GM18867 (cell line): ENCODE data around the gene PLA2R1.
A peak's percentile ranks its signal among the peaks of the same experiment; 100 is the strongest.

Experiments used
- ATAC-seq: cut with Tn5 transposase; IDR thresholded peaks from one replicate; pipeline ENCODE4 v1.9.1; 2021; ENCODE audit warnings: mild to moderate bottlenecking, moderate library complexity; ENCODE audit not compliant: unreplicated experiment

PLA2R1 gene

GRCh38 chr2:160062292-160063005 is at the start of gene PLA2R1:
Gene PLA2R1, minus strand, starts transcription at chr2:160062615. Its CDS starts 212 bp downstream, at chr2:160062403.
- no peak for ATAC-seq

DNA sequence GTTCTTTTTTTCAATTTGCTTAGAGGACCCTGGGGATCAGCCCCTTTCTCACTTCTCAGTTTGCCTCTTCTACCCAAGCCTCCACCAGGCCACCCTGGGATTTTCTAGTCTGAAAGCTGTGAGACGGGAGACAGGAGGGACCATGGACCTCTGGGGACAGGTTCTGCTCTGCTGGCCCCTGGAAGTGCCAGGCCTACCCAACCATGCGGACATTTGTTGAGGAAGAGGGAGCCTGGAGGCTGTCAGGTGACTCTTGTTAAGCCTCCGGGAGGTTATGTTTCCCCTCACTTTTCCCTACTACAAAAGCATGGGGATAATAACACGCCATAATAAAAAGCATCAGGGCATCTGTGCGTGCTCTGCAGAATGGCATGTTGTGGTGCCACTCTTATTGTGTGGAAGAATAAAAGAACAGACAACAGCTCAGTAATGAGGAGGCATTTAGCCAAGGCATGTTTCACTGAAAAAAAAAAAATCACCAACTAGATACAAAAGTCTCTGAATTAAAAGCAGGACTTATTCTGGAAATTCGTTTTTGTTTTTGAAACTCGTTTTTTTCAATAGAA is 48.3 kb upstream of the PLA2R1 start:
- no peak for ATAC-seq

DNA sequence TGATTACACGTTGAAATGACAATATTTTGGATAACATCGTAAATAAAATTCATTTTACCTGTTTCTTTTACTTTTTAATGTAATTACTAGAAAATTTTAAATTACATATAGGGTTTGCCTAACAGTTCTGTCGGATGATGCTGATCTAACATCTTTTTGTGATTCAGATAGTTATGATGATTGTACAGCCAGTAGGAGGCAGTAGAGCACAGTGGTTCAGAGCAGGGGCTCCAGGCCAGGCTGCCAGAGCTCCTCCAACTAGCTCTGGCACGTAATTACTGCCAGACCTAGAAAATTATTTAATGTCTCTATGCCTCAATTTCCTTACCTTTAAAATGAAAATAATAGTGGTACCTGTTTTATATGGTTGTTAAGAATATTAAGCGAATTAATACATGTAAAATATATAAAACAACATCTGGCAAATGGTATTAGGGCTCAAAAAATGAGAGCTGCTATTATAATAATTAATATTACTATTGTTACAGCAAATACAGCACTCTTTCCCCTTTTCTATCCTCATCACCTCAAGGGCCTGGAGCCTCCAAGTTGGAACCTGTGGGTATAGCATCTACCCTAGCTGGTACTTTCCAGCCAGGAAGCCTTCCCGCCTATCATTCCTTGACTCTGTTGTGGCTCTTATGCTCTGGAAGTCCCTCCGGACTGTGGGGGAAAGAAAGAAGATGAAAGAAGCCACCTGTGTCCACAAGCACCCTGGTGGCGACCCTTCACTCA is 47.7 kb upstream of the PLA2R1 start:
- ATAC-seq = peak; percentile 75

GRCh38 chr2:160109243-160109642 is 46.8 kb upstream of the PLA2R1 start:
- no peak for ATAC-seq

DNA sequence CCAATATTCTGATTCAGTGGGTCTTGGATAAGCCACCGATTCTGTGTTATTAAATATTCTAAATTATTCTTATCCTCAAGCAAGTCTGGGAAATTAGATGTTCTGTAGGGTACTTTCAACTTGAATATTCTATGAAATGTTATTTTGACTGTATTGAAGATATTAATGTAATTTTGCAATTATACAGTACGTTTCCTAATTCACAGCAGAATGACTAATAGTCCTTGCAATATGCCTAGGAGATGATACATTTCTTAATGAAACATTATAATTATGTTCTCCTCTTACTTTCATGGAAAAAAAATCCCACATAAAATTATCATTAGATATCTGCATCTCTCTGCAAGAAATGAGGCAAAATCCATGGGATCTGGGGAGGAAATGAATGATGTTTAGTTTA is 46.2 kb upstream of the PLA2R1 start:
- ATAC-seq = no peak

DNA sequence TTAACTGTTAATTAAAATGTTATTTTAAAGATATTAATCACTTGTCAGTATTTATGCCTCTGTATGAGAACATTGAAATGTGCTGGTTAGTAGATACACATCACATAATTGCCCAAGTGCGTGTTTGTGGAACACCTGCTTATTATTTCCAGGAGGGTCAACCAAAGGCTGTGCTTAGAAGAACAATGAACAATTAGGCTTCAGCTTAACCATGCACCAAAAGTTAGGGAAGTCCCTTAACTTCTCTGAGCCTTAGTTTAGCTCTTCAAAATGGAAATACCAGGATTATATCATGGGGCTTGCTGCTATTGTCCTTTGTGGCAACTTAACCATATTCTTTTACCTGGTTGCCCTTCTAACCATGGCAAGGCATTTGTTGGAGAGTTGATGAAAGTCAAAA is 43.0 kb upstream of the PLA2R1 start:
- ATAC-seq = no peak

GRCh38 chr2:160104115-160104514 is 41.7 kb upstream of the PLA2R1 start:
- no peak for ATAC-seq

DNA sequence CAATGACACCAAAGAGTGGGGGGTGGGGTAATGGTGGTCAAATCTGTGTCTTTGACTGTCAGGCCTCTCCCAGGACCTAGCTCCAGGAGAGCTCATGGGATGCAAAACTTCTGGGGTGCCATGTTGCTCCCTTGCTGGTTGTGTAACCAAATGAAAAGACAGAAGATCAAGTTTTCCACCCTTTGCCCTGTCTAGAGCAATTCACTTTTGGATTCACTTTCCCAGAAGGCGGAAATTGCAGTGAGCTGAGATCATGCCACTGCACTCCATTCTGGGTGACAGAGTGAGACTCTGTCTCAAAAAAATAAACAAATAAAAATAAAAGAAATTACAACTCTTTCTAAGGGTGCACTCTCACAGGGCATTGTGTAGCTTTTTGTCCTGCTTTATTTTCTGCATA is 34.9 kb upstream of the PLA2R1 start:
- no peak for ATAC-seq

DNA sequence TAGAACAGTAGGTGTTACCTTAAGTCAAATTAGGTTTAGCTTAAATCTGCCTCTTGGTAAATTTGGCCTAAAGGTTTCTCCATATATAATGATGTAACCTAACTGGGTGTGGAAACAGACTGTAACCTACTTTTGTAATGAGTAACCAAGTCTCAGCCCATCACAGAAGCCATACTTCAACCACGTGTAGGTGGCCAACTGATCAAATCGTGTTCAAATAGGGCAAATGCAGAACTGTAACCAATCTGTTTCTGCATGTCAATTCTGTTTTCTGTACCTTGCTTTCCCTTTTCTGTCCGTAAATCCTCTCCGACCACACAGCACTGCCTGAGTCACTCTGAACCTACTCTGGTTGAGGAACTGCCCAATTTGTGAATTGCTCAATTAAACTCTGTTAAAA is 34.0 kb upstream of the PLA2R1 start:
- ATAC-seq = peak; percentile 51

- no peak for ATAC-seq
These were observed 30.0 kb upstream of the PLA2R1 start for GRCh38 chr2:160092445-160092844.

DNA sequence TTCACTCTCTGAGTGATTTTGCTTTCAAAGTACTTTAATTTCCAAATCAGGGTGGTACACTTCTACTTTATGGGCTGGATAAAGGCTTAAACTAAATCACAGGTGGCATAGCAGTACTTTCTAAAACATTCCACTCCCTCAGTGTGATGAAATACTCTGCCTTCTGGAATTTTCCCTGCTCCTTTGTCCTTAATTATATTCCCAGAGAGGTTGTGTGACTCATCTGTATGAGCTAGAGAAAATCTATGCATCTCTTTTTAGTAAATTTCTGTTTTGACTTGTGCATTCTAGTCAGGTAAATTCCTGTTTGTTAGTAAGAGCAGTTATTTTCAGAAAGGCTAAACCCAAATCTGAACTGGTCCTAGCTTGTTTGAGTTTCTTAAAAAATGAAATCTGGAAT is 29.0 kb upstream of the PLA2R1 start:
- no peak for ATAC-seq

- ATAC-seq = peak; percentile 55
These were observed 25.7 kb upstream of the PLA2R1 start for GRCh38 chr2:160087854-160088745.

DNA sequence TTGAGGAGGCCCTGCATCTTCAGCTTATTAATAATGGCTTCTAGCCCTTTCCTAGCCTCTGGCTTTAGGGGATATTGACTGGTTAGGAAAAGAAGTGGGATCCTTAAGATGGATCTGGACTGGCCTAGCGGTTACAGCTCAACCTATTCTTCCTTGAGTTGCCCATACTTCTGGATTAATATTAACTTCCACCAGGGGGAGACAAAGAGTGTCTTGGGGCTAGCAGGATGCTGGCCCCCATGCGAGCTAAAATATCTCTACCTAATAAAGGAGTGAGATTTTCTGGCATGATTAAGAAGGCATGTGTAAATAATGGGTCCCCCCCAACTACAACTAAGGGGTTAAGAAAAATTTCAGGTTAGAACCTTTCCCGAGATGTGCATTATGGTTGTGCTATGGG is 23.2 kb upstream of the PLA2R1 start:
- ATAC-seq = no peak

DNA sequence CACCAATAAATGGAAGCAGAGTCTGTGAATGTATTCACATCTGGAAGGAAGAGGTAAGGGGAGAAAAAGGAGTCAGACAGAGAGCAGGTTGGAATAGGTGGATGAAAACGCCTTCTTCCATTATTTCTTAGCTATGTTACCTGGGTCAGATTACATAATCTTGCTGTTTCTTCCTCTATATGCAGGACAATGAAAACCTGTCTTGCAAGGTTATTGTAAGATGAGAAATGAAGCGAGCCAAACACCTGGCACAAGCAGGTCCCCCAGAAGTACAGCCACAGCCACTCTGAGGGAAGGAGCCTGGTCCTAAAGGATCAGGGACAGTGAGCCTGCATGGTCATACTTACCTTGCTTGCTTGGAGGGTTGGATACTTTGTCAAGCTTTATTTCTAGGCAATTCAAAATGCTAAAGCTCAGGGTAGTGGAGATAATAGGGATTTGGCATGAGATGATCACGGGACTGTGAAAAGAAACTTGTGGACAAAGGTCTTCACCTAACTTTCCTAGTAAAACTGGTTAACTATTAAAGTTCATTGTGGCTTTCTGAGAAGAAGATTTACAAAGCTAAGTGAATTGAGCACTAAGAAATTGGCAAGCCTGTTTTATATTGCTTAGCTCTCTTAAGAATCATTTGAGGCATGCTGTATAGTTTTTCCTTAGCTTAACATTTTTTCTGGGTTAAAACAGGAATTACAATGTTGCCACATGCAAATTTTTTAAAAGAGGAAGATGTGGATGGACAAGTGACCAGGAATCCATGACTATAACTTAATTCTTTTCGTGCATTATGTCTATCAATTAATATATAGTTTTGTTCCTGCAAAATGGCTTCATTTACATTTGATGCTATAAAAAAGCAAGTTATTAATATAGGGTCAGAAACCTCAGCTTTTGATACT is 15.7 kb upstream of the PLA2R1 start:
- no peak for ATAC-seq

GRCh38 chr2:160076914-160077313 is 14.5 kb upstream of the PLA2R1 start:
- ATAC-seq = no peak

DNA sequence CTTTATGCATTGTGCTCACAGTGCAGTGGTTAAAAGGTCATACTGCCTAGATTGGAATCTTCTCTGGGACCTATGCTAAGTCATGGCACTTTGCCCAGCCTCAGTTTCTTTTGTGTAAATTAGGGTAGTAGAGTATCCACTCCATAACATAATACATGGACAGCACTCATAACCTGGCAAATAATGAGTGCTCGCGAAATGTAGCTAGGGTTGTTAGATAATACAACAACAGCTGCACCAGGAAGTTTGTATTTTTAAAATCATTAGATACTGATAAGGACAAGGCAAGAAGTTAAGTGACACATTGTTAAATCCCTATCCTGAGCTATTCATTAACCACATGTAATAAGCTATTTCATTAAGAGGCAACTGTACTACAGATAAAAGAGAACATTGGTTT is 13.8 kb upstream of the PLA2R1 start:
- no peak for ATAC-seq

DNA sequence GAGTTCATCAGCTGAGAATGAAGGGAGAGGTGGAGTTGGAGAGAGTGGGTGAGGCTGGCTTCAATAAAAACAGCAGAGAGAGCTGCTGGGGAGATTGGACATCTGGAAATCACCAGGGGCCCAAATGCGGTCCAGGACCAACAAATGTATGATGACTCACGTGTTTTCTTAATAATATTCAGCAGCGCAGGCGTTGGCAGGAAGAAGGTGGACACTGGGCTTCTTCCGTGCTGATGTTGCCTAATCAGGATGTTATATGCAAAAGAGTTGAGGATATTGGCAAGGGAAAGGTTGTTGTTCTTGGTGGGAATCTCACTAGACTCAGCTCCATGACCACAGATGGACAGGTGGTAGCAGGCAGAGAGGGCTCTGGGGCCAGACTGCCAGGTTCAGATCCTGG is 12.8 kb upstream of the PLA2R1 start:
- ATAC-seq = no peak

- ATAC-seq = no peak
These were observed 11.0 kb upstream of the PLA2R1 start for GRCh38 chr2:160073284-160073888.

GRCh38 chr2:160068906-160069305 is 6.5 kb upstream of the PLA2R1 start:
- no peak for ATAC-seq

GRCh38 chr2:160064916-160065315 is 2.5 kb upstream of the PLA2R1 start:
- no peak for ATAC-seq
